ENCODE results near the gene ADSS1.
"Not testable (repeated sequence)": the region's sequence is repeated elsewhere in the genome, so short reads cannot be mapped to it uniquely, and the experiment has no call there.

Gene ADSS1

GRCh38 chr14:104725772-104726548 lies 1.9 kb downstream of the ADSS1 start:
- Histone ChIP-seq H3K27me3 (ENCODE audit: insufficient read depth, low read depth, severe bottlenecking) (no peaks in the 10 kb centered on the region), H3K9me3 (ENCODE audit: severe bottlenecking) (no peaks in the 10 kb centered on the region), H3K27ac (no peak overlapping the region), H3K36me3 (no peaks in the 10 kb centered on the region), H3K4me3 (ENCODE audit: low read depth, low read length) (no peak overlapping the region)
- no peak for TF ChIP-seq CTCF (IDR thresholded peaks at IDR 0.05; ENCODE audit: low read depth, low read length)
- DNase-seq, result no peak

- Histone ChIP-seq H3K36me3 (no peaks in the 10 kb centered on the region), H3K27me3 (ENCODE audit: insufficient read depth, low read depth, severe bottlenecking) (no peaks in the 10 kb centered on the region), H3K4me3 (ENCODE audit: low read depth, low read length) (no peak overlapping the region), H3K27ac (no peak overlapping the region), H3K9me3 (ENCODE audit: severe bottlenecking) (no peaks in the 10 kb centered on the region)
- TF ChIP-seq CTCF (IDR thresholded peaks at IDR 0.05; ENCODE audit: low read depth, low read length), result peak; percentile 41
- no peak for DNase-seq
These were observed 2.8 kb downstream of the ADSS1 start for GRCh38 chr14:104726600-104727451.

- Histone ChIP-seq H3K36me3 (no peaks in the 10 kb centered on the region), H3K9me3 (ENCODE audit: severe bottlenecking) (no peaks in the 10 kb centered on the region), H3K27ac (no peak overlapping the region), H3K4me3 (ENCODE audit: low read depth, low read length) (no peak overlapping the region), H3K27me3 (ENCODE audit: insufficient read depth, low read depth, severe bottlenecking) (no peaks in the 10 kb centered on the region)
- no peak for TF ChIP-seq CTCF (IDR thresholded peaks at IDR 0.05; ENCODE audit: low read depth, low read length)
- no peak for DNase-seq
These were observed 4.6 kb downstream of the ADSS1 start for GRCh38 chr14:104728631-104729030.

GRCh38 chr14:104729176-104729834 lies 5.3 kb downstream of the ADSS1 start:
- H3K27ac ChIP-seq; DNase-seq; H3K4me3 ChIP-seq (ENCODE audit: low read depth, low read length); H3K36me3 ChIP-seq; H3K27me3 ChIP-seq (ENCODE audit: insufficient read depth, low read depth, severe bottlenecking); H3K9me3 ChIP-seq (ENCODE audit: severe bottlenecking): not testable (repeated sequence)

- H3K9me3 ChIP-seq (ENCODE audit: severe bottlenecking), result no peaks in the 10 kb centered on the region
- H3K4me3 ChIP-seq (ENCODE audit: low read depth, low read length), result no peak overlapping the region
- no peak for DNase-seq
- H3K36me3 ChIP-seq, result no peaks in the 10 kb centered on the region
- TF ChIP-seq CTCF (IDR thresholded peaks at IDR 0.05; ENCODE audit: low read depth, low read length), result no peak
- H3K27ac ChIP-seq, result no peak overlapping the region
- H3K27me3 ChIP-seq (ENCODE audit: insufficient read depth, low read depth, severe bottlenecking), result no peaks in the 10 kb centered on the region
These were observed 5.8 kb downstream of the ADSS1 start for GRCh38 chr14:104729835-104730181.

GRCh38 chr14:104730487-104730886 lies 6.5 kb downstream of the ADSS1 start:
- H3K36me3 ChIP-seq, result no peaks in the 10 kb centered on the region
- no peak overlapping the region for H3K4me3 ChIP-seq (ENCODE audit: low read depth, low read length)
- no peaks in the 10 kb centered on the region for H3K9me3 ChIP-seq (ENCODE audit: severe bottlenecking)
- TF ChIP-seq CTCF (IDR thresholded peaks at IDR 0.05; ENCODE audit: low read depth, low read length), result no peak
- H3K27ac ChIP-seq, result no peak overlapping the region
- no peaks in the 10 kb centered on the region for H3K27me3 ChIP-seq (ENCODE audit: insufficient read depth, low read depth, severe bottlenecking)
- DNase-seq, result no peak

All from WERI-Rb-1 (cell line).